HEK293 (cell line): ENCODE results near the gene ZNF512.

ENCODE experiments used
- CTCF ChIA-PET: fragments of 350-600 bp; formaldehyde crosslinking; extraction: SDS; loops from one replicate; lab custom pipeline; 2021; ENCODE audit warnings: antibody characterized with exemption; lab: Yijun Ruan, JAX
- POLR2A ChIA-PET: fragments of 300-600 bp; formaldehyde crosslinking; extraction: SDS; loops from one replicate; lab custom pipeline; 2020; ENCODE audit warnings: antibody characterized with exemption, inconsistent platforms; lab: Yijun Ruan, JAX
- H3K27ac ChIP-seq: fragments of 200-500 bp; sonication (Bioruptor generic); 2 replicates; pipeline ENCODE4 v1.5.1; 2014; ENCODE audit warnings: low read depth, low read length, control low read depth, inconsistent platforms; ENCODE audit errors: extremely low read depth
- H3K36me3 ChIP-seq, 2 experiments: fragments of 200-500 bp in 1 of 2; sonication (Bioruptor generic) in 1 of 2; 1 replicate in 1 of 2; 2 replicates in 1 of 2; pipeline ENCODE4 v1.5.1; 2014 to 2017; ENCODE audit warnings: inconsistent platforms in 2 of 2, low read length in 2 of 2; ENCODE audit not compliant: control insufficient read depth in 2 of 2, insufficient read depth in 1 of 2
- H3K4me1 ChIP-seq: fragments of 200-500 bp; sonication (Bioruptor generic); 2 replicates; pipeline ENCODE4 v1.5.1; 2014; ENCODE audit warnings: mild to moderate bottlenecking, low read length, inconsistent platforms; ENCODE audit not compliant: control insufficient read depth, insufficient read depth
- H3K4me3 ChIP-seq: 2 replicates; pipeline ENCODE4 v1.5.1; 2011; ENCODE audit warnings: low read depth, mild to moderate bottlenecking, control low read depth, low read length, moderate library complexity
- H3K9me3 ChIP-seq: fragments of 200-500 bp; sonication (Bioruptor generic); 2 replicates; pipeline ENCODE4 v1.5.1; 2014; ENCODE audit warnings: low read depth, low read length, inconsistent platforms; ENCODE audit not compliant: control insufficient read depth, insufficient read depth
- FEZF1 ChIP-seq: fragments of 450-650 bp; formaldehyde crosslinking; IDR thresholded peaks from 2 replicates; pipeline ENCODE4 v1.5.1; 2016; ENCODE audit warnings: missing biosample characterization, missing genetic modification characterization
- HOXC10 ChIP-seq: sonication (generic); formaldehyde crosslinking; IDR thresholded peaks from 2 replicates; pipeline ENCODE4 v1.8.1; 2023; ENCODE audit warnings: mild to moderate bottlenecking, missing genetic modification reagents
- KLF1 ChIP-seq: fragments of 450-650 bp; formaldehyde crosslinking; IDR thresholded peaks from 2 replicates; pipeline ENCODE4 v1.5.1; 2016; ENCODE audit warnings: missing biosample characterization, missing genetic modification characterization
- SCRT2 ChIP-seq: fragments of 450-650 bp; formaldehyde crosslinking; IDR thresholded peaks from 2 replicates; pipeline ENCODE4 v1.5.1; 2016; ENCODE audit warnings: missing biosample characterization, missing genetic modification characterization
- SP2 ChIP-seq: fragments of 450-650 bp; formaldehyde crosslinking; IDR thresholded peaks from 2 replicates; pipeline ENCODE4 v1.5.1; 2016; ENCODE audit warnings: missing biosample characterization, missing genetic modification characterization
- TRIM28 ChIP-seq: IDR thresholded peaks from 2 replicates; pipeline ENCODE4 v1.6.1; 2011; ENCODE audit warnings: low read length, control low read depth, borderline replicate concordance
- ZFP69B ChIP-seq: fragments of 450-650 bp; formaldehyde crosslinking; IDR thresholded peaks from 2 replicates; pipeline ENCODE4 v1.5.1; 2016; ENCODE audit warnings: missing biosample characterization, missing genetic modification characterization
- ZNF146 ChIP-seq: fragments of 450-650 bp; formaldehyde crosslinking; IDR thresholded peaks from 2 replicates; pipeline ENCODE4 v1.5.1; 2016; ENCODE audit warnings: missing biosample characterization, missing genetic modification characterization
- ZNF157 ChIP-seq: fragments of 450-650 bp; formaldehyde crosslinking; IDR thresholded peaks from 2 replicates; pipeline ENCODE4 v1.5.1; 2016; ENCODE audit warnings: missing biosample characterization, missing genetic modification characterization
- ZNF16 ChIP-seq: fragments of 450-650 bp; formaldehyde crosslinking; IDR thresholded peaks from 2 replicates; pipeline ENCODE4 v1.5.1; 2016; ENCODE audit warnings: low read depth, missing biosample characterization, missing genetic modification characterization
- ZNF37A ChIP-seq: fragments of 450-650 bp; IDR thresholded peaks from 2 replicates; pipeline ENCODE4 v1.5.1; 2018; ENCODE audit warnings: missing biosample characterization, missing genetic modification characterization
- ZNF394 ChIP-seq: fragments of 450-650 bp; formaldehyde crosslinking; IDR thresholded peaks from 2 replicates; pipeline ENCODE4 v1.5.1; 2016; ENCODE audit warnings: missing biosample characterization, missing genetic modification characterization, mild to moderate bottlenecking, moderate library complexity, borderline replicate concordance
- ZNF529 ChIP-seq: fragments of 450-650 bp; formaldehyde crosslinking; IDR thresholded peaks from 2 replicates; pipeline ENCODE4 v1.5.1; 2017; ENCODE audit warnings: missing genetic modification characterization, missing biosample characterization; ENCODE audit not compliant: insufficient replicate concordance
- ZNF544 ChIP-seq: fragments of 450-650 bp; formaldehyde crosslinking; IDR thresholded peaks from 2 replicates; pipeline ENCODE4 v1.5.0; 2017; ENCODE audit warnings: missing biosample characterization, missing genetic modification characterization
- ZNF624 ChIP-seq: fragments of 450-650 bp; formaldehyde crosslinking; IDR thresholded peaks from 2 replicates; pipeline ENCODE4 v1.5.1; 2017; ENCODE audit warnings: missing biosample characterization, missing genetic modification characterization
- TF ChIP-seq, protein P1 (sequence below): fragments of 450-650 bp; formaldehyde crosslinking; IDR thresholded peaks from 2 replicates; pipeline ENCODE4 v1.5.1; 2016; ENCODE audit warnings: missing biosample characterization, missing genetic modification characterization, borderline replicate concordance
- TF ChIP-seq, protein P2 (sequence below): fragments of 450-650 bp; formaldehyde crosslinking; IDR thresholded peaks from 2 replicates; pipeline ENCODE4 v1.5.1; 2016; ENCODE audit warnings: missing biosample characterization, missing genetic modification characterization
- TF ChIP-seq, protein P3 (sequence below): fragments of 450-650 bp; formaldehyde crosslinking; IDR thresholded peaks from 2 replicates; pipeline ENCODE4 v1.5.1; 2016; ENCODE audit warnings: missing biosample characterization, missing genetic modification characterization, borderline replicate concordance
- TF ChIP-seq, protein P4 (sequence below): fragments of 450-650 bp; formaldehyde crosslinking; IDR thresholded peaks from 2 replicates; pipeline ENCODE4 v1.5.1; 2017; ENCODE audit warnings: missing biosample characterization, missing genetic modification characterization

ZNF512 gene

DNA sequence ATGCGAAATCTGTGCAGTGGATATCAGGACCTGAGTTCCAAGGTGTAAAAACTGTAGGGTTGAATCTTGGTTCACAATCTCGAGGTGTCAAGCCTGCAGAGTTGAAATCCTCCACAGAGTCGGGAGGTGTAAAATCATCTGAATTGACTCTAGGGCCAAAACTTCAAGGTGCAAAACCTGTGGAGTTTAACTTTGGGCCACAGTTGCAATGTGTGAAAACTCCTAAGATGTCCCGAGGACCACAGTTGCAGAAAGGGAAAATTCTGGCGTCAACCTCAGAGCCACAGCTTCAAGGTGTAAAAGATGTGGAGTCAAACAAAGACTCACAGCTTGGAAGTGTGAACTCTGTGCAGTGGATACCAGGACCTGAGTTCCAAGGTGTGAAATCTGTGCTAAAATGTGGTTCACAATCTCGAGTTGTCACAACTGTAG is 9.8 kb upstream of the ZNF512 start:
- H3K4me1 ChIP-seq, result no peaks in the 10 kb centered on the region
- POLR2A ChIA-PET, result no interaction called here
- no peak for TF ChIP-seq SCRT2 (tag by site-specific recombination)
- TF ChIP-seq, all 188 proteins: peak for 0
- no peak overlapping the region for H3K27ac ChIP-seq
- H3K9me3 ChIP-seq, result no peaks in the 10 kb centered on the region
- H3K4me3 ChIP-seq, result no peak overlapping the region
- no peaks in the 10 kb centered on the region for H3K36me3 ChIP-seq
- CTCF ChIA-PET, result no interaction called here

DNA sequence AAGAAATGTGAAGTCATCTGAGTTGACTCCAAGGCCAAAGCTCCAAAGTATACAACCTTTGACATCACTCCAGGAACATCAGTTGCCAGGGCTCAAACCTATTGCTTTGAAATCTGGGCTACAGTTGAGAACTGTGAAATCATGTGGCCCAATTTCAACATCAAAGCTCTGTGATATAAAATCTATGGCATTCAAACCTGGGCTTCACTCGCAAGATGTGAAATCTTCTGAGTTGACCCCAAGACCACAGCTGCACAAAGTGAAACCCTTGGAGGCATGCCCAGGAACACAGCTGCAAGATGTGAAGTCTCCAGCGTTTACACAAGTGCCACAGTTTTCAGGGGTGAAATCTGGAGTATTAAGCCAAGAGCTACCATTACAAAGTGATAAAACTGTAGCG is 9.4 kb upstream of the ZNF512 start:
- Histone ChIP-seq H3K4me3 (no peak overlapping the region), H3K9me3 (no peaks in the 10 kb centered on the region), H3K36me3 (no peaks in the 10 kb centered on the region), H3K27ac (no peak overlapping the region), H3K4me1 (no peaks in the 10 kb centered on the region)
- ChIA-PET POLR2A (no interaction called here), CTCF (interaction anchor here (0.6 kb wide), 1 partner anchor 110 kb away, joined by 3 read pairs; no protein-coding TSS in a partner anchor)
- TF ChIP-seq KLF1 (tag by site-specific recombination) (no peak), HOXC10 (CRISPR knock-in tag) (no peak), SP2 (no peak), ZNF16 (tag by site-specific recombination) (no peak), ZNF157 (tag by site-specific recombination) (no peak), ZNF394 (tag by site-specific recombination) (no peak), ZNF624 (tag by site-specific recombination) (no peak), ZNF146 (no peak), ZNF544 (tag by site-specific recombination) (no peak), ZNF37A (no peak), ZNF529 (tag by site-specific recombination) (no peak), TRIM28 (no peak), ZFP69B (tag by site-specific recombination) (no peak), FEZF1 (tag by site-specific recombination) (no peak)
- TF ChIP-seq, protein P1, sequence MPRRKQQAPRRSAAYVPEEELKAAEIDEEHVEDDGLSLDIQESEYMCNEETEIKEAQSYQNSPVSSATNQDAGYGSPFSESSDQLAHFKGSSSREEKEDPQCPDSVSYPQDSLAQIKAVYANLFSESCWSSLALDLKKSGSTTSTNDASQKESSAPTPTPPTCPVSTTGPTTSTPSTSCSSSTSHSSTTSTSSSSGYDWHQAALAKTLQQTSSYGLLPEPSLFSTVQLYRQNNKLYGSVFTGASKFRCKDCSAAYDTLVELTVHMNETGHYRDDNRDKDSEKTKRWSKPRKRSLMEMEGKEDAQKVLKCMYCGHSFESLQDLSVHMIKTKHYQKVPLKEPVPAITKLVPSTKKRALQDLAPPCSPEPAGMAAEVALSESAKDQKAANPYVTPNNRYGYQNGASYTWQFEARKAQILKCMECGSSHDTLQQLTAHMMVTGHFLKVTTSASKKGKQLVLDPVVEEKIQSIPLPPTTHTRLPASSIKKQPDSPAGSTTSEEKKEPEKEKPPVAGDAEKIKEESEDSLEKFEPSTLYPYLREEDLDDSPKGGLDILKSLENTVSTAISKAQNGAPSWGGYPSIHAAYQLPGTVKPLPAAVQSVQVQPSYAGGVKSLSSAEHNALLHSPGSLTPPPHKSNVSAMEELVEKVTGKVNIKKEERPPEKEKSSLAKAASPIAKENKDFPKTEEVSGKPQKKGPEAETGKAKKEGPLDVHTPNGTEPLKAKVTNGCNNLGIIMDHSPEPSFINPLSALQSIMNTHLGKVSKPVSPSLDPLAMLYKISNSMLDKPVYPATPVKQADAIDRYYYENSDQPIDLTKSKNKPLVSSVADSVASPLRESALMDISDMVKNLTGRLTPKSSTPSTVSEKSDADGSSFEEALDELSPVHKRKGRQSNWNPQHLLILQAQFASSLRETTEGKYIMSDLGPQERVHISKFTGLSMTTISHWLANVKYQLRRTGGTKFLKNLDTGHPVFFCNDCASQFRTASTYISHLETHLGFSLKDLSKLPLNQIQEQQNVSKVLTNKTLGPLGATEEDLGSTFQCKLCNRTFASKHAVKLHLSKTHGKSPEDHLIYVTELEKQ (tag by site-specific recombination), result no peak
- TF ChIP-seq, protein P2, sequence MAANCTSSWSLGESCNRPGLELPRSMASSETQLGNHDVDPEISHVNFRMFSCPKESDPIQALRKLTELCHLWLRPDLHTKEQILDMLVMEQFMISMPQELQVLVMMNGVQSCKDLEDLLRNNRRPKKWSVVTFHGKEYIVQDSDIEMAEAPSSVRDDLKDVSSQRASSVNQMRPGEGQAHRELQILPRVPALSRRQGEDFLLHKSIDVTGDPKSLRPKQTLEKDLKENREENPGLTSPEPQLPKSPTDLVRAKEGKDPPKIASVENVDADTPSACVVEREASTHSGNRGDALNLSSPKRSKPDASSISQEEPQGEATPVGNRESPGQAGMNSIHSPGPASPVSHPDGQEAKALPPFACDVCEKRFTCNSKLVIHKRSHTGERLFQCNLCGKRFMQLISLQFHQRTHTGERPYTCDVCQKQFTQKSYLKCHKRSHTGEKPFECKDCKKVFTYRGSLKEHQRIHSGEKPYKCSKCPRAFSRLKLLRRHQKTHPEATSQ (tag by site-specific recombination), result no peak
- TF ChIP-seq, protein P3, sequence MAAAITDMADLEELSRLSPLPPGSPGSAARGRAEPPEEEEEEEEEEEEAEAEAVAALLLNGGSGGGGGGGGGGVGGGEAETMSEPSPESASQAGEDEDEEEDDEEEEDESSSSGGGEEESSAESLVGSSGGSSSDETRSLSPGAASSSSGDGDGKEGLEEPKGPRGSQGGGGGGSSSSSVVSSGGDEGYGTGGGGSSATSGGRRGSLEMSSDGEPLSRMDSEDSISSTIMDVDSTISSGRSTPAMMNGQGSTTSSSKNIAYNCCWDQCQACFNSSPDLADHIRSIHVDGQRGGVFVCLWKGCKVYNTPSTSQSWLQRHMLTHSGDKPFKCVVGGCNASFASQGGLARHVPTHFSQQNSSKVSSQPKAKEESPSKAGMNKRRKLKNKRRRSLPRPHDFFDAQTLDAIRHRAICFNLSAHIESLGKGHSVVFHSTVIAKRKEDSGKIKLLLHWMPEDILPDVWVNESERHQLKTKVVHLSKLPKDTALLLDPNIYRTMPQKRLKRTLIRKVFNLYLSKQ (tag by site-specific recombination), result no peak
- TF ChIP-seq, protein P4, sequence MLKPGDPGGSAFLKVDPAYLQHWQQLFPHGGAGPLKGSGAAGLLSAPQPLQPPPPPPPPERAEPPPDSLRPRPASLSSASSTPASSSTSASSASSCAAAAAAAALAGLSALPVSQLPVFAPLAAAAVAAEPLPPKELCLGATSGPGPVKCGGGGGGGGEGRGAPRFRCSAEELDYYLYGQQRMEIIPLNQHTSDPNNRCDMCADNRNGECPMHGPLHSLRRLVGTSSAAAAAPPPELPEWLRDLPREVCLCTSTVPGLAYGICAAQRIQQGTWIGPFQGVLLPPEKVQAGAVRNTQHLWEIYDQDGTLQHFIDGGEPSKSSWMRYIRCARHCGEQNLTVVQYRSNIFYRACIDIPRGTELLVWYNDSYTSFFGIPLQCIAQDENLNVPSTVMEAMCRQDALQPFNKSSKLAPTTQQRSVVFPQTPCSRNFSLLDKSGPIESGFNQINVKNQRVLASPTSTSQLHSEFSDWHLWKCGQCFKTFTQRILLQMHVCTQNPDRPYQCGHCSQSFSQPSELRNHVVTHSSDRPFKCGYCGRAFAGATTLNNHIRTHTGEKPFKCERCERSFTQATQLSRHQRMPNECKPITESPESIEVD (tag by site-specific recombination), result no peak
